Stomach (tissue), 9 donors: Measurements from ENCODE around the gene CARD14. TPM values are rescaled to one million over a fixed set of nuclear protein-coding genes. Genes with fewer than 3 reads are reported as not detected.

Source experiments
- DNase-seq, 2 donors: peaks; one replicate each; pipeline versions ENCODE4 v3.0.0 to v3.0.0-alpha.2; 2013 to 2019
- H3K27ac ChIP-seq, 5 donors: fragments of 200-600 bp in 4 of 5; sonication (generic) in 4 of 5; one replicate each; pipeline ENCODE4 v1.5.1; 2013 to 2019; ENCODE audit warnings: mild to moderate bottlenecking in 1 of 5, moderate library complexity in 1 of 5
- H3K27me3 ChIP-seq, 3 donors: fragments of 200-600 bp; sonication (generic); one replicate each; pipeline ENCODE4 v1.5.1; 2017 to 2019; ENCODE audit warnings: mixed run types in 1 of 3
- H3K36me3 ChIP-seq, 4 donors: fragments of 200-600 bp; sonication (generic); 1 replicate in 3 of 4; 2 replicates in 1 of 4; pipeline ENCODE4 v1.5.1; 2016 to 2019
- H3K4me1 ChIP-seq, 4 donors: fragments of 200-600 bp; sonication (generic); one replicate each; pipeline ENCODE4 v1.5.1; 2016 to 2019
- H3K4me3 ChIP-seq, 4 donors: fragments of 200-600 bp; sonication (generic) in 3 of 4; one replicate each; pipeline ENCODE4 v1.5.1; 2016 to 2019; ENCODE audit warnings: mild to moderate bottlenecking in 1 of 4
- H3K9me3 ChIP-seq, 4 donors: fragments of 200-600 bp; sonication (generic); one replicate each; pipeline ENCODE4 v1.5.1; 2016 to 2019
- CTCF ChIP-seq, 7 experiments: fragments of 450-650 bp in 4 of 7; fragments of 200-600 bp in 3 of 7; sonication (generic) in 3 of 7; IDR thresholded peaks; one replicate each; pipeline ENCODE4 v1.5.1; 2016 to 2019; ENCODE audit warnings: antibody characterized with exemption in 7 of 7, control low read depth in 2 of 7, mild to moderate bottlenecking in 1 of 7
- EP300 ChIP-seq: sonication (generic); formaldehyde crosslinking; IDR thresholded peaks from one replicate; pipeline ENCODE4 v1.6.1; 2017; ENCODE audit warnings: antibody characterized with exemption
- POLR2A ChIP-seq, 4 donors: fragments of 450-650 bp; IDR thresholded peaks; one replicate each; pipeline ENCODE4 v1.6.1; 2016; ENCODE audit warnings: antibody characterized with exemption in 4 of 4, control low read depth in 2 of 4, mild to moderate bottlenecking in 1 of 4, moderate library complexity in 1 of 4
- POLR2AphosphoS5 ChIP-seq, 3 donors: sonication (generic); formaldehyde crosslinking; IDR thresholded peaks; one replicate each; pipeline ENCODE4 v1.6.1; 2016; ENCODE audit warnings: antibody characterized with exemption in 3 of 3
- WGBS, 5 donors: extraction: QIAGEN DNeasy Blood & Tissue Kit in 3 of 5; methylation state at CpG; one replicate each; pipeline versions ENCODE4 v1.1.5 to v1.1.7; 2013 to 2018; 5-methylcytosine and 5-hydroxymethylcytosine counted together
- intact Hi-C: fragments of 100-400 bp; cut with DNase I; formaldehyde crosslinking; loops from one replicate; pipeline ENCODE4 v1.15.1; 2023; ENCODE audit warnings: low total_unique reads
- polyA plus RNA-seq, 3 donors: library from polyadenylated mRNA; stranded (reverse); fragments of 200-250 nt; gene quantifications; one replicate each; pipeline ENCODE4 v1.2.3, GENCODE V29; 2013
- total RNA-seq, 5 donors: library from RNA; depleted of rRNA; stranded (reverse); fragments of >200 nt; gene quantifications; one replicate each; pipeline versions ENCODE4 v1.1.0 to v1.2.3, GENCODE V29; 2014 to 2016
- donor health status: healthy with polysubstance abuse.
- donor health status: Bipolar disorder and iron deficiency.
- donor health status: healthy.

The CARD14 gene
- total and polyA plus RNA-seq, 8 donors: 0.12 to 10.5 (median 3.3) TPM; not detected in 4

GRCh38 chr17:80202197-80202596, 32.4 kb downstream of the CARD14 start:
- Histone ChIP-seq H3K9me3 (no peaks in the 10 kb centered on the region), H3K4me3 (no peak overlapping the region), H3K27me3 (peaks cover 0 to 7% (median 0%) of the 10 kb centered on the region in 3 donors), H3K27ac (no peak overlapping the region), H3K36me3 (peaks cover 0 to 4% (median 0%) of the 10 kb centered on the region in 4 donors), H3K4me1 (no peaks in the 10 kb centered on the region)
- intact Hi-C loops: no loop called here
- TF ChIP-seq CTCF (IDR thresholded peaks at IDR 0.05) (no peak), POLR2AphosphoS5 (IDR thresholded peaks at IDR 0.05) (no peak), POLR2A (IDR thresholded peaks at IDR 0.05) (no peak), EP300 (no peak)
- no peak for DNase-seq
- 88 to 93% (median 90%) methylated on average over 17 of the region's 17 CpGs for WGBS, 5 donors

DNA sequence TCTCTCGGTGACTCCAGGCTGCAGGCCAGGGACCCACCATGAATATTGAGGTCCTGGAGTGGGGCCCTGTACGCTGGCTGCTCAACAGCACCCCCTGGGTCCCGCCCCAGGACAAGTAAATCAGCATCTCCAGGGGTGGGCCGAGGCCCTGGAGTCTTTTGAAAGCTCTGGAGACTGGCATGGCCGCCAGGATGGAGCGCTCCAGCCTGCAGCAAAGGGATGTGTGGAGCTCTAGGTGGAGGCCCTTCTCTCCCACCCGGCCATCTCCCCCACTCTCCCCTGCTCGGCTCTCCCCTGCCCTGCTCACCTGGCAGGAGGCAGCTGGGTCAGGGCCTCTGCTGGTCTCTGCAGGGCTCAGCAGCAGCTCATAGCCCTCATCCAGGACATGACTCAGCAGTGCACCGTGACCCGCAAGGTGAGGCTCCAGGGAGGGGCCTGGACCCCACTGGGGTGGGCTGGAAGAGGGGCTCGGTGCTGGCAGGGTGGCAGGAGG, 33.7 kb downstream of the CARD14 start:
- Histone ChIP-seq H3K27me3 (peaks cover 0 to 2% (median 0%) of the 10 kb centered on the region in 3 donors), H3K4me3 (no peak overlapping the region), H3K27ac (no peak overlapping the region), H3K4me1 (no peaks in the 10 kb centered on the region), H3K9me3 (no peaks in the 10 kb centered on the region), H3K36me3 (peaks cover 0 to 15% (median 7%) of the 10 kb centered on the region in 4 donors)
- intact Hi-C loops: no loop called here
- TF ChIP-seq CTCF (IDR thresholded peaks at IDR 0.05) (no peak), POLR2AphosphoS5 (IDR thresholded peaks at IDR 0.05) (no peak), EP300 (no peak), POLR2A (IDR thresholded peaks at IDR 0.05) (no peak)
- 79 to 88% (median 86%) methylated on average over 10 to 11 of the region's 11 CpGs for WGBS, 5 donors
- DNase-seq: no peak

DNA sequence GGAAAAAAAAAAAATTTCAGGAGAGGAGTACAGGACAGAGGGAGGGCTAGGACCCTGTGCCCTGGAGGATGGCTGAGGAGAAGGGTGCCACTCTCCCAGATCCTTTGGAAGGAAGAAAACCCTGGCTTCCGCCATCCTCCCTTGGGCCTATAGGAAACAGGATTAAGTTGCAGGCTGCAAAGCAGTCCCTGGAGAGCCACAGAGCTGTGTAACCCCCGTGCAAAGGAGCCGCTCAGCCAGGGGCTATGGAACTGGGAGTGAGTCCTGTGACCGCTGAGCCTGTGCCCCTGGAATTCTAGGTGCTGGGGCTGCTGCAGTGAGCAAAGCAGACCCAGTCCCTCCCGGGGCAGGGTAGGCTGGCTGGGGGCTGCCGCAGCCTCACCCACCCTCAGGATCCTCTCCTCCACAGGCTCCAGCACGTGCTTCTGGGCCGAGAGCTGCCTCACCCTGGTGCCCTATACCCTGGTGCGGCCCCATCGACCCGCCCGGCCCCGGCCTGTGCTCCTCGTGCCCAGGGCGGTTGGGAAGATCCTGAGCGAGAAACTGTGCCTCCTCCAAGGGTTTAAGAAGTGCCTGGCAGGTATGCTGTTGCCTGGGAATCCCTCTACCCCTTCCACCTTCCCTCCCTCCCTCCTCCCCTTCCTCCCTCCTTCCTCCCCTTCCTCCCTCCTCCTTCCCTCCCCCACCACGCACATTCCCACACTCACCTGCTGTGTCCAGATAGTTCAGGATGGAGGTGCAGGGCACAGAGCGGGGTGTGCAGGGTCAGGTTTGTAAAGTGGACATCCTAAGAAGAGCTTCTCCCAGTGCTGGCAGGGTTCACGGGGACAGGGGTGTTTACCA, 35.0 kb downstream of the CARD14 start:
- TF ChIP-seq POLR2A (IDR thresholded peaks at IDR 0.05): no peak
- no peak for TF ChIP-seq POLR2AphosphoS5 (IDR thresholded peaks at IDR 0.05)
- TF ChIP-seq CTCF (IDR thresholded peaks at IDR 0.05): no peak
- no peak for TF ChIP-seq EP300
- 76 to 87% (median 84%) methylated on average over 12 to 19 of the region's 19 CpGs for WGBS, 5 donors

GRCh38 chr17:80205811-80206210, 36.0 kb downstream of the CARD14 start:
- 90 to 95% (median 93%) methylated on average over 13 of the region's 13 CpGs for WGBS, 5 donors
- no peak overlapping the region for H3K27ac ChIP-seq
- H3K4me1 ChIP-seq: no peaks in the 10 kb centered on the region
- TF ChIP-seq CTCF (IDR thresholded peaks at IDR 0.05): no peak
- TF ChIP-seq POLR2AphosphoS5 (IDR thresholded peaks at IDR 0.05): no peak
- no peak overlapping the region for H3K4me3 ChIP-seq
- no peak for DNase-seq
- intact Hi-C loops: no loop called here
- peaks cover 11 to 38% (median 30%) of the 10 kb centered on the region in 4 donors for H3K36me3 ChIP-seq
- H3K27me3 ChIP-seq: no peaks in the 10 kb centered on the region
- no peaks in the 10 kb centered on the region for H3K9me3 ChIP-seq

More for the DNA sequence above, 35.0 kb downstream of the CARD14 start:
- H3K4me1 ChIP-seq: no peaks in the 10 kb centered on the region
- no peak for DNase-seq
- intact Hi-C loops: no loop called here
- H3K27ac ChIP-seq: no peak overlapping the region
- no peaks in the 10 kb centered on the region for H3K9me3 ChIP-seq
- H3K27me3 ChIP-seq: no peaks in the 10 kb centered on the region
- H3K4me3 ChIP-seq: no peak overlapping the region
- peaks cover 2 to 28% (median 21%) of the 10 kb centered on the region in 4 donors for H3K36me3 ChIP-seq
